ENCODE measurements around the gene POP5. TPM values are rescaled to one million over a fixed set of nuclear protein-coding genes. Genes with fewer than 3 reads are reported as not detected.

The POP5 gene
- total and polyA plus RNA-seq, 2 of the 4 experiments (the other 2 are of a cell fraction) = 69.5 to 99.4 TPM

- H3K4me2 ChIP-seq (ENCODE audit: low read depth, low read length) = no peak overlapping the region
- in situ Hi-C loops (cut with MboI; ENCODE audit: low sequenced_read_pairs) (no loop called here), intact Hi-C loops (cut with micrococcal nuclease) (no loop called here), dilution Hi-C loops (cut with HindIII; ENCODE audit: low sequenced_read_pairs, unreplicated experiment) (no loop called here)
- no peaks in the 10 kb centered on the region for H3K27me3 ChIP-seq (ENCODE audit: control insufficient read depth, insufficient read depth, low read length)
- H2AFZ ChIP-seq (replicated peaks; ENCODE audit: low read length, poor library complexity) = no peak overlapping the region
- no peak overlapping the region for H2BK15ac ChIP-seq (ENCODE audit: low read depth, low read length)
- peaks cover 48% of the 10 kb centered on the region for H3K36me3 ChIP-seq (ENCODE audit: control insufficient read depth, insufficient read depth, low read length)
- POLR2A ChIA-PET (ENCODE audit: unreplicated experiment) = no interaction called here
- H3K4me3 ChIP-seq (ENCODE audit: insufficient read depth, low read depth, low read length) = no peak overlapping the region
- H2BK120ac ChIP-seq (ENCODE audit: low read depth, low read length) = no peak overlapping the region
- H3K27ac ChIP-seq (ENCODE audit: insufficient read depth, low read length) = no peak overlapping the region
- no peak overlapping the region for H3K9ac ChIP-seq (ENCODE audit: low read depth, low read length)
- no peak for DNase-seq
- TF ChIP-seq FOS (IDR thresholded peaks at IDR 0.05; ENCODE audit: low read depth, low read length) = no peak
- TF ChIP-seq MAFK (IDR thresholded peaks at IDR 0.05; ENCODE audit: low read depth, low read length) = no peak
- no peak for TF ChIP-seq RCOR1 (IDR thresholded peaks at IDR 0.05; ENCODE audit: insufficient replicate concordance, low read length)
- TF ChIP-seq, protein P1, sequence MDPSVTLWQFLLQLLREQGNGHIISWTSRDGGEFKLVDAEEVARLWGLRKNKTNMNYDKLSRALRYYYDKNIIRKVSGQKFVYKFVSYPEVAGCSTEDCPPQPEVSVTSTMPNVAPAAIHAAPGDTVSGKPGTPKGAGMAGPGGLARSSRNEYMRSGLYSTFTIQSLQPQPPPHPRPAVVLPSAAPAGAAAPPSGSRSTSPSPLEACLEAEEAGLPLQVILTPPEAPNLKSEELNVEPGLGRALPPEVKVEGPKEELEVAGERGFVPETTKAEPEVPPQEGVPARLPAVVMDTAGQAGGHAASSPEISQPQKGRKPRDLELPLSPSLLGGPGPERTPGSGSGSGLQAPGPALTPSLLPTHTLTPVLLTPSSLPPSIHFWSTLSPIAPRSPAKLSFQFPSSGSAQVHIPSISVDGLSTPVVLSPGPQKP (IDR thresholded peaks at IDR 0.05; ENCODE audit: borderline replicate concordance, low read depth, low read length) = no peak
- no peak for TF ChIP-seq MAZ (IDR thresholded peaks at IDR 0.05; ENCODE audit: borderline replicate concordance, low read depth, low read length)
- no peak for TF ChIP-seq RFX5 (IDR thresholded peaks at IDR 0.05; ENCODE audit: low read depth, low read length)
- no peak overlapping the region for H3K18ac ChIP-seq (ENCODE audit: low read depth, low read length)
- no peak overlapping the region for H2AK5ac ChIP-seq (ENCODE audit: low read depth, low read length)
- H2BK5ac ChIP-seq (ENCODE audit: low read depth, low read length, poor library complexity, severe bottlenecking) = no peak overlapping the region
- H3K56ac ChIP-seq (ENCODE audit: extremely low read depth, insufficient read depth, low read length) = no peak overlapping the region
- H3K9me1 ChIP-seq (ENCODE audit: insufficient read depth, low read length) = no peaks in the 10 kb centered on the region; the same call in none of the 2 replicates
- BruUV-seq (replicated peaks) = no TSS peak
- no peak overlapping the region for H4K8ac ChIP-seq (ENCODE audit: low read depth in 2 of 2, low read length in 2 of 2)
- H3K4ac ChIP-seq (ENCODE audit: low read depth, low read length) = no peak overlapping the region
- WGBS, 2 experiments (ENCODE audit: extremely low coverage in 2 of 2, insufficient read length in 1 of 2) = 100% methylated on average over 1 of the region's 2 CpGs; no CpG with 5 or more reads in 1 of the 2 experiments
- no peak overlapping the region for H4K5ac ChIP-seq (ENCODE audit: low read depth, low read length)
- H3K9me3 ChIP-seq (ENCODE audit: control insufficient read depth, insufficient read depth, low read length) = no peaks in the 10 kb centered on the region
- H2BK20ac ChIP-seq (ENCODE audit: low read depth, low read length) = no peak overlapping the region
- no peak overlapping the region for H3K14ac ChIP-seq (replicated peaks; ENCODE audit: low read depth, low read length)
- H4K20me1 ChIP-seq (ENCODE audit: insufficient read depth, low read length) = peaks cover 3% of the 10 kb centered on the region; the same call in 1 of the 2 replicates
- no peak overlapping the region for H4K91ac ChIP-seq (ENCODE audit: insufficient read depth, low read depth, low read length)
- H3K79me1 ChIP-seq (ENCODE audit: low read depth in 1 of 2, low read length in 2 of 2) = peaks cover 15 to 19% of the 10 kb centered on the region in 2 experiments
- no peak overlapping the region for H3K23ac ChIP-seq (ENCODE audit: low read depth, low read length)
- CTCF ChIA-PET = no interaction called here
- ATAC-seq (ENCODE audit: low read depth) = no peak
- H3K4me1 ChIP-seq (ENCODE audit: control insufficient read depth, insufficient read depth, low read length) = no peaks in the 10 kb centered on the region
- no peak overlapping the region for H2AK9ac ChIP-seq (replicated peaks; ENCODE audit: low read depth, low read length, poor library complexity)
These were observed 23.6 kb downstream of the POP5 start for GRCh38 chr12:120557589-120557988.

Data from IMR-90 (cell line).